RWPE2 (cell line): ENCODE measurements around the gene DUSP11.
A peak's percentile ranks its signal among the peaks of the same experiment; 100 is the strongest.
"Not testable (repeated sequence)": the region's sequence is repeated elsewhere in the genome, so short reads cannot be mapped to it uniquely, and the experiment has no call there.

Source experiments
- ATAC-seq: fragments of 200-7000 bp; cut with Tn5 transposase; 3 replicates; pipeline ENCODE4 v1.9.1; 2021; ENCODE audit warnings: low read depth
- DNase-seq: peaks from one replicate; pipeline ENCODE4 v3.0.0-alpha.2; 2020; ENCODE audit warnings: low spot score
- H3K27ac ChIP-seq: fragments of 450-650 bp; 2 replicates; pipeline ENCODE4 v1.5.1; 2017; ENCODE audit warnings: mild to moderate bottlenecking; ENCODE audit not compliant: poor library complexity, severe bottlenecking
- H3K27me3 ChIP-seq: fragments of 250-450 bp; sonication (Bioruptor Pico); 2 replicates; pipeline ENCODE4 v1.5.1; 2021; ENCODE audit warnings: mild to moderate bottlenecking, moderate library complexity; ENCODE audit not compliant: insufficient read depth, poor library complexity, severe bottlenecking
- H3K36me3 ChIP-seq: fragments of 250-450 bp; sonication (Bioruptor Pico); 2 replicates; pipeline ENCODE4 v1.5.1; 2020; ENCODE audit warnings: low read depth, mild to moderate bottlenecking, moderate library complexity
- H3K4me1 ChIP-seq: fragments of 250-450 bp; sonication (Bioruptor Pico); 2 replicates; pipeline ENCODE4 v1.5.1; 2021; ENCODE audit warnings: mild to moderate bottlenecking, moderate library complexity; ENCODE audit not compliant: insufficient read depth, poor library complexity, severe bottlenecking
- H3K4me3 ChIP-seq: fragments of 250-450 bp; sonication (Bioruptor Pico); 2 replicates; pipeline ENCODE4 v1.5.1; 2021; ENCODE audit warnings: mild to moderate bottlenecking, moderate library complexity; ENCODE audit not compliant: severe bottlenecking
- H3K9me3 ChIP-seq: fragments of 250-450 bp; sonication (Bioruptor Pico); 2 replicates; pipeline ENCODE4 v1.5.1; 2021; ENCODE audit warnings: mild to moderate bottlenecking, moderate library complexity; ENCODE audit not compliant: severe bottlenecking
- CTCF ChIP-seq: fragments of 450-650 bp; IDR thresholded peaks from one replicate; pipeline ENCODE4 v1.5.1; 2017; ENCODE audit warnings: mild to moderate bottlenecking, moderate library complexity; ENCODE audit not compliant: poor library complexity, severe bottlenecking

The DUSP11 gene

GRCh38 chr2:73811878-73812277 lies 32.0 kb upstream of the DUSP11 start:
- no peaks in the 10 kb centered on the region for H3K27me3 ChIP-seq
- no peak overlapping the region for H3K4me3 ChIP-seq
- TF ChIP-seq CTCF = no peak
- H3K9me3 ChIP-seq = no peaks in the 10 kb centered on the region
- no peak for DNase-seq
- no peaks in the 10 kb centered on the region for H3K4me1 ChIP-seq
- H3K27ac ChIP-seq = no peak overlapping the region
- ATAC-seq = no peak
- H3K36me3 ChIP-seq = no peaks in the 10 kb centered on the region

- H3K4me3 ChIP-seq, DNase-seq, H3K27me3 ChIP-seq, H3K36me3 ChIP-seq, ATAC-seq, H3K9me3 ChIP-seq: not testable (repeated sequence)
- Histone ChIP-seq H3K27ac (peak within 1 kb of the TSS; percentile 55), H3K4me1 (peaks cover 13% of the 10 kb centered on the region)
Measured at GRCh38 chr2:73783883-73784282, 4.0 kb upstream of the DUSP11 start, which contains the start of gene C2orf78. Gene C2orf78 (plus strand): TSS chr2:73784183. CDS start chr2:73784310, 127 bp downstream.

GRCh38 chr2:73783402-73783801 lies 3.5 kb upstream of the DUSP11 start:
- H3K27me3 ChIP-seq, H3K9me3 ChIP-seq, H3K36me3 ChIP-seq, H3K4me3 ChIP-seq, DNase-seq: not testable (repeated sequence)
- peak; percentile 35 for ATAC-seq
- peaks cover 13% of the 10 kb centered on the region for H3K4me1 ChIP-seq
- H3K27ac ChIP-seq = peak overlapping the region; percentile 55

- peak; percentile 66 for TF ChIP-seq CTCF
- H3K36me3 ChIP-seq = peaks cover 31% of the 10 kb centered on the region
- ATAC-seq (no peak), DNase-seq (no peak)
- H3K27me3 ChIP-seq = no peaks in the 10 kb centered on the region
- H3K27ac ChIP-seq = peak overlapping the region; percentile 97
- H3K4me3 ChIP-seq = peak overlapping the region; percentile 88
- H3K9me3 ChIP-seq = no peaks in the 10 kb centered on the region
- peaks cover 36% of the 10 kb centered on the region for H3K4me1 ChIP-seq
Measured at GRCh38 chr2:73780237-73780582, 307 bp upstream of the DUSP11 start.

GRCh38 chr2:73778867-73779466 lies 936 bp downstream of the DUSP11 start:
- Histone ChIP-seq H3K4me1 (peaks cover 41% of the 10 kb centered on the region), H3K4me3 (peak overlapping the region; percentile 88), H3K36me3 (peaks cover 44% of the 10 kb centered on the region), H3K27ac (peak overlapping the region; percentile 97)
- H3K27me3 ChIP-seq, DNase-seq, ATAC-seq, H3K9me3 ChIP-seq: not testable (repeated sequence)

GRCh38 chr2:73776869-73777519 lies 2.9 kb downstream of the DUSP11 start:
- Histone ChIP-seq H3K4me3 (no peak overlapping the region), H3K27me3 (no peaks in the 10 kb centered on the region), H3K4me1 (peaks cover 32% of the 10 kb centered on the region), H3K9me3 (no peaks in the 10 kb centered on the region), H3K36me3 (peaks cover 64% of the 10 kb centered on the region), H3K27ac (peak overlapping the region; percentile 97)
- peak; percentile 72 for ATAC-seq
- no peak for TF ChIP-seq CTCF
- DNase-seq = peak; percentile 78
